Measurements from ENCODE around the gene VPS13D.

DNA sequence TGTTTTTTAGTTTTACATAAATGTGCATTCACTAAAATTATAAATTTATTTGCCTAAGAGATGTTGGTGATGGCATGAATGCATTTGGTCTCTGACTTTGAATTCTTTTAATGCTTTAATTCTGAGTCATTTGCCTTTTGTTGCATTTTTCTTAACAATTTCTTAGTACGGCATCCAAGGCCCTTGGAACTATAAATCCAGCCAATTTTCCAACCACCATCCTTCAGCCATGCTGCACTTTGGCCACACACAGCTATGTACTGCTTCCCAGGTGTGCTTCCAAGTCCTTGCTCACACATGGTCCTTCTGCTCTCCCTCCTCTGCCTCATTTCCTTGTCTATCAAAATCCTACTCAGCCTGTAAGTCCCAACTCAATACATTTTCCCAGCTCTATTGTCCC lies 227.1 kb downstream of the VPS13D start:
- TF ChIP-seq POLR2A (IDR thresholded peaks at IDR 0.05): no peak
- TF ChIP-seq, protein P1, sequence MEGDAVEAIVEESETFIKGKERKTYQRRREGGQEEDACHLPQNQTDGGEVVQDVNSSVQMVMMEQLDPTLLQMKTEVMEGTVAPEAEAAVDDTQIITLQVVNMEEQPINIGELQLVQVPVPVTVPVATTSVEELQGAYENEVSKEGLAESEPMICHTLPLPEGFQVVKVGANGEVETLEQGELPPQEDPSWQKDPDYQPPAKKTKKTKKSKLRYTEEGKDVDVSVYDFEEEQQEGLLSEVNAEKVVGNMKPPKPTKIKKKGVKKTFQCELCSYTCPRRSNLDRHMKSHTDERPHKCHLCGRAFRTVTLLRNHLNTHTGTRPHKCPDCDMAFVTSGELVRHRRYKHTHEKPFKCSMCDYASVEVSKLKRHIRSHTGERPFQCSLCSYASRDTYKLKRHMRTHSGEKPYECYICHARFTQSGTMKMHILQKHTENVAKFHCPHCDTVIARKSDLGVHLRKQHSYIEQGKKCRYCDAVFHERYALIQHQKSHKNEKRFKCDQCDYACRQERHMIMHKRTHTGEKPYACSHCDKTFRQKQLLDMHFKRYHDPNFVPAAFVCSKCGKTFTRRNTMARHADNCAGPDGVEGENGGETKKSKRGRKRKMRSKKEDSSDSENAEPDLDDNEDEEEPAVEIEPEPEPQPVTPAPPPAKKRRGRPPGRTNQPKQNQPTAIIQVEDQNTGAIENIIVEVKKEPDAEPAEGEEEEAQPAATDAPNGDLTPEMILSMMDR (IDR thresholded peaks at IDR 0.05): no peak

All from testis (tissue), 2 donors.